ENCODE results near the gene CA11. TPM values are rescaled to one million over a fixed set of nuclear protein-coding genes. Genes with fewer than 3 reads are reported as not detected.
A peak's percentile ranks its signal among the peaks of the same experiment; 100 is the strongest.

The CA11 gene
- polyA plus RNA-seq, 1 donor from 2014 or later: 11.6 TPM

DNA sequence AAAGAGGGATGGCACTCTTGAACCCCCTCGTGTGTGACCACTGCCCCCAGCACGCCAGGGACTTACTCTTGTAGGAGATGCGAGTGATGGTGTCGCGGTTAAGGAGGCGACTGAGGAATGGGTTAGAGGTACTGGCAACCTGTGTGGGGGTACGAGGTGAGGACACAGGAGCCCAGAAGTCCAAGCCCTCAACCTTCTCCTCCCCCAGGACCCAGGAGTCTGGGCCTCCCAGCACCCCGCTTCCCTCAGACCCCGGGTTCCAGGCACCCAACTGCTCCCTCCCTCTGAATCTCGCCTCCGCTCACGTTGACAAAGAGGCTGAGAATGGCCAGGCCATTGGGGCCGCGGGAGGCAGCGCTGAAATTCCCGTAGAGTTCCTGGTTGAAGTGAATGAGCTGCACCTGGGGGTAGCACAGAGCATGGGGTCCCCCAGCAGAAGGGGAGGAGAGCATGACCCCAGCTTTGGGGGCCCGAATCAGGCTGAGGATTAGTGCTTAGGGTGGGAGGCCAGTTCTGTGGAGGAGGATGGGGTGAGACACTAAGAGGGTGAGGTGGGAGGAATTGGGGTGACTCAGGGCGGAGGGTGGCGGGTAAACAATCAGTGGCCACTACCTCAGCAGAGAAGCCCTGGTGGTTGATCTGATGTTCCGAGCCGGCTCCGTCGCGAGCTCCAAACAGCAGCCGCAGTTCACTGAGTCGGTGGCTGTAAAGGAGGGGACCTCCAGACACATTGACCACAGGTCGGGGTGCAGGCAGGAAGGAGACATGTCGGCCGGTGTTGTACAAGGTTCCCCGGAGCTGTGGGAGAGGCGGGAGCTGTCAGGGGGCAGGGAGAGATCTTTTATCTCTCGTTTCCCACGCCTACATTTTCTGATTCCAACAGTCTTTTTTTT, 6.3 kb downstream of the CA11 start:
- Mint-ChIP-seq H3K4me1 (peaks cover 8 to 24% (median 20%) of the 10 kb centered on the region in 3 donors), H3K27me3 (no peaks in the 10 kb centered on the region), H3K36me3 (peaks cover 6% of the 10 kb centered on the region), H3K4me3 (peak overlapping the region in 3 of 4 donors; percentile 49 to 97 (median 83)), H3K9me3 (no peaks in the 10 kb centered on the region), H3K27ac (peak overlapping the region; percentile 84 to 99 (median 95))

DNA sequence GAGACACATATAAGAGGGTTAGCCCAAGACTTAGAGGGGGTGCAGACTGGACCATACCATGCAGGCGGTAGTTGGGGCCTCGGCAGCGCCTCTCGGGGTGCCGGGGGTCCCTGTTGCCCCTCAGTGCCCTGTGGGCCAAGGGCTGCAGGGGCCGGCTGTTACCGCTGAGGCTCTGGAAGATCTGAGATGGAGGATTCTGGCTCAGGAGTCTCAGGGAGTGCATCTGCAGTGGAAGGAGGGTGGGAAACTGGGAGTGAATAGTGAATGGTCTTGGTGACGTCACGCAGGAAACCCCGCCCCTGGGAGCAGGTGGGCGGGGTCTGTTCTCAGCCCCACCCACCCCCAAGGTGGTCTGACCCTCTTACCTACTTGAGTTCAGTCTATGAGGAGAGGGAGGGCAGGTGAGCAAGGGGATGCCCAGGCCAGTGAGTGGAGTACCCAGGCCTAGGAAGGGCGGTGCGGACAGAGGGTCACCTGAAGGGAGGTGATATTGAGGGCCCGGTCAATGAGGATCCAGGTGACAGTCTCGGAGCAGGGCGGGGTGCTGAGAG, 7.1 kb downstream of the CA11 start:
- H3K36me3 Mint-ChIP-seq: peaks cover 7% of the 10 kb centered on the region
- peaks cover 13 to 26% (median 20%) of the 10 kb centered on the region in 3 donors for H3K4me1 Mint-ChIP-seq
- no peaks in the 10 kb centered on the region for H3K9me3 Mint-ChIP-seq
- no peaks in the 10 kb centered on the region for H3K27me3 Mint-ChIP-seq
- peak overlapping the region; percentile 83 to 98 (median 96) for H3K4me3 Mint-ChIP-seq
- peak overlapping the region; percentile 84 to 99 (median 98) for H3K27ac Mint-ChIP-seq

DNA sequence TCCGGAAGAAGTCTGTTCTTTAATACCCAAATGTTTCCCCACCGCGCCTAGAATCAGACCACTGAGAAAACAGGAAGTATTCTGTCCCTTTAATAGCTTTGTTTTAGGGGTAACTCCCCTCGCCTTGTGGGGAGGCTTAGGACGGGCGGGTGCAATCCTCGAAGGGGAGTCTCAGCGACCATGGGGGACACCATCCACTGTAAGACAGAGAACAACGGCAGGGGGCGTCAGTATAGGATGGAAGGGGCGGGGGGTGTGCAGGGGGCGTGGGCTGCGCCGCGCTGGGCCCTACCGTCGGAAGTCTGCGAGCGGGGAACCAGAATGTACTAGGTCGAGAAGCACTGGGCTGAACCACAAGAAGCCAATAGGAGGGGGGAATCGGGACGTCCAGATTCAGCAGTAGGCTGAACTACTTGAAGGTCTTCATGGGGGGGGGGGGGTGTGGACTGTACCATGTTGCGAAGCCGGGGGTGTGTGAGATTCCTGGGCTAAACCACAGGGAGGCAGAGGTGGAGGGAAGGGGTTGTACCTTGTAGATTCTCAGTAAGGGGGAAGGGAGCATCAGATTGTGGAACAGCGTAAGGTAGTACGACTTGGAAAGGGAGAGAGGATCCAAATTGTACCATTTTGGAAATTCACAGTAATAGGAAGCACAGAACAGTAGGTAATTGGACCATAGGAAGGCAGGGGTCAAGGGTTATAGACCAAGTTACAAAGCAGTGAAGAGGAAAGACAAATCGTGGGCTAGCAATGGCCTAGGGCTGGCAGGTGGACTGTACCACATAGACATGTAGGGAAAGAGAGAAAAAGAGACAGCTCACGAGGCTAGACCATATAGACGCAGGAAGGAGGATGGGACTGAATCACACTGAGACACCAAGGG, 7.8 kb downstream of the CA11 start:
- H3K36me3 Mint-ChIP-seq: peaks cover 7% of the 10 kb centered on the region
- no peaks in the 10 kb centered on the region for H3K27me3 Mint-ChIP-seq
- H3K4me3 Mint-ChIP-seq: peak overlapping the region; percentile 83 to 98 (median 96)
- peaks cover 13 to 28% (median 23%) of the 10 kb centered on the region in 3 donors for H3K4me1 Mint-ChIP-seq
- peak overlapping the region; percentile 84 to 99 (median 98) for H3K27ac Mint-ChIP-seq
- no peaks in the 10 kb centered on the region for H3K9me3 Mint-ChIP-seq

DNA sequence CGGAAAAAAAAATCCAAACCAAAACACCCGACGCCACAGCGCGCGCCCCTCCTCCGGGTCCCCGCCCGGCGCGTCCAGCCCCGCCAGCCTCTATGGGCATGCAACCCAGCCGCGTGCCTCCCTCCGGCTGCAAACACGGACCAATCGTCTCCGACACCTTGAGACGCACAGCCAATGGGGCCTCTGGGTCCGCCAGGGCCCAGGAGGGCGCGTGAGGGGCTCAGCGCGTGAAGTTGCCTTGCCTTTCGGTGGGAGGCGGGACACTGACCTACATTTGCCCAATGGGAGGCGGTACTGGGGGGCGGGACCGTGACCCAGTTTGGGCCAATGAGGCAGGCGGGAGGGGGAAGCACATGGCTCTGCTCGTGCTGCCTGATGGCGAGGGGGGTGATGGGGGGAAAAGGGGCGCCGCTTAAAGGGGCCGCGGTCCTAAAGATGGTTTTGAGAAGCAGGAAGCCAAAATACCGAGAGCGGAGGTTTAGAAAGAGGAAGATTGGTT, 8.5 kb downstream of the CA11 start:
- Mint-ChIP-seq H3K27me3 (no peaks in the 10 kb centered on the region), H3K4me3 (peak overlapping the region; percentile 83 to 98 (median 96)), H3K4me1 (peaks cover 14 to 26% (median 23%) of the 10 kb centered on the region in 3 donors), H3K36me3 (peaks cover 7% of the 10 kb centered on the region), H3K9me3 (no peaks in the 10 kb centered on the region), H3K27ac (peak overlapping the region; percentile 84 to 99 (median 98))

DNA sequence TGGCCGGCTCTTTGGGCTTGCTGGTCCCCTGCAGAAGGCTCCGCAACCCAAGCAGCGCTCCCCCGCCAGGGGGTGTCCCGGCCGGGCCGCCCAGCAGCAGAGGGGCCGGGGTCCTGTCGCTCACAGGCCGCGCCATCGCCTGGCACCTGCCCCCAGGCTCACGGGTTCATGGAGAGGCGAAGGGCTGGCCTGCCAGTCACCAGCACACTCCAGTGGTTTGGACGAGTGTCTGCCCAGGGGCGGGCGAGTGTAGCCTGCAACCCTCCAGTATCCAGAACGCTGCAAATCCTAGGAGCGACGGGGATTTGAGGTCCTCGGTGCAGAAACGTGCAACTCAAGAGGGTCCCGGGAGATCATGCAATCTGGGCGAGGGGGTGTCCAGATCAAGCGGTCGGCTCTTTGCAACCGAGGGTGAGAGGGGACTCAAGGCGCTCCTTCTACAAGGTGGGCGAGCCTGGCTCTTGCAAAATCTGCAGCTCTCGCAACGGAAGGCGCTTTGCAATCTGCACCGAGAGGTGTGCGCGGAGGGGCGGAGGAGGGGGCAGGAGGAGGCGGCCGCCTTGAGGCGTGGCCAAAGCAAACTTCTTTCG, 9.0 kb downstream of the CA11 start, which contains the start of gene DBP:
DBP (minus strand) TSS at position 521 of the 590 bp plus-strand sequence; CDS start at position 136, 385 bp downstream.
- Mint-ChIP-seq H3K4me1 (peaks cover 13 to 26% (median 25%) of the 10 kb centered on the region in 3 donors), H3K27me3 (no peaks in the 10 kb centered on the region), H3K9me3 (no peaks in the 10 kb centered on the region), H3K36me3 (peaks cover 7% of the 10 kb centered on the region), H3K27ac (peak within 1 kb of the TSS; percentile 84 to 99 (median 98)), H3K4me3 (peak within 1 kb of the TSS; percentile 83 to 98 (median 96))

DNA sequence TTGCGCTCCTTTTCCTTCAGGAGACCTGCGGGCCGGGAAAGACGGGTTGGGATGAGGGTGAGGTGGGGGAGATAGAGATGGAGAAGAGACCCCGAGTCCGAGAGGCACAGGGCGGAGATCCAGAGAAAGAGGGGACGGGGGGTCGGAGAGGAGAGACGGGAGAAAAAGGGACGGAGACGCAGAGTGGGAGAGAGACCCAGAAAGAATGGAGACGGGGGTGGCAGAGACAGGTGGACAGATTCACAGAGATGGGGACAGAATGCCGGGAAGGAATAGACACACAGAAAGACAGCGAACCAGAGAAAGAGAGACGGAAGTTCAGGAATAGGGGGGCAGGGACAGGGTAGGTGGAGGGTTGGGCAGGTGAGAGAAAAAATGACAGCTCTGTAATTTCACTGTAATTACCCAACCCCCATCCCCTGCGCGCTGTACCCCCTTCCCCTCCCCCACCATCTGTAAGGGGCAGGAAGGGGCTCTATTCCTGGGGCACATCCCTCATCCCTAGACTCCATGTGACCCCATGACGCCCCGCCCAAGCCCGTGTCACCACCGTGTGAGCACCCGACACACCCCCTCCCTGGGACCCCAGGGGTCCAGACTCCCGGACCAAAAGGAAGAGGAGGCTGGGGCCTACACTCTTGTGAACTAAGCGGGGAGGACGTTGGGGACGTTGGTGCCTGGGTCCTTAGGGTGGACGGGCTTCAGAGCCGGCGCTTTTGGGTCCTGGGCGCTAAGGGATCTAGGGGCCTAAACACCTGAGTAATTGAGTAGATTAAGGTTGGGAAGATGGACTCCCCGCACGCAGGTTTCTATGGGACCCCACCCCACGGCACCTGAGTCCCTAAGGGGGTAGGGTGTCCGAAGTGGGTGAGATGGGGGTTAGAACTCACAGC, 9.8 kb downstream of the CA11 start:
- H3K27ac Mint-ChIP-seq: peak overlapping the region; percentile 53 to 93 (median 84)

DNA sequence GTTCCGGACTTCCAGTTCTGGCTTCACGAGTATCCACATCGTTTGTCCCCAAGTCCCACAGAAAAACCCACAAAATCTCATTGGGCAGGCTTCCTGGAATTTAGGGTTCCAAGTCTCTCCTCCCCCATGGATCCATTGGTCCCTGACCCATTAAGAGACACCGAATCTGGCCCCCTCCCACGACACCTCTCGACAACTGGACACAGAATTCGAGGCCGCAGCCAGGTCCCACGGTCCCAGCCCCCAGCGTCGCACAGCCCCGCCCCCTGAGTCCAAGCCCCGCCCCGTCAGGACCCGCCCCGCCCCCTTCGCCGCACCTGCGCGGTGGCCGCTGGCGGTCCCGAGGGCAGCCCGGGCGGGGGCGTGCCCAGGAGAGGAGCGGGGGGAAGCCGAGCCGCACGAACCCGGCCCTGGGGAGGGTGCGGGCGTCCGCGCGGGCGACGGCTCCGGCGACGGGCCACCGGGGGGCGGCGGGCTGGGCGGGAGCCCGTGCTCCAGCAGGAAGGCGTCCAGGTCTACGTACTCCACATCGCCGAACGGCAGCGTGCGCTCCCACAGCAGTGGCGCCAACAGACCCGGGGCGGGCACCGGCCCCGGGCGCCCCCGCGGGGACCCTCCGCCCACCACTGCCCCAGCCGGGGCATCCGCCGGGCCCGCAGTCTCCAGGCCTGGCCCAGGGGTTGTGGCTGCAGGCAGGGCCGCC, 10.6 kb downstream of the CA11 start:
- Mint-ChIP-seq H3K36me3 (peaks cover 7% of the 10 kb centered on the region), H3K27ac (peak overlapping the region; percentile 93 to 94 (median 94)), H3K4me3 (peak overlapping the region; percentile 88 to 98 (median 95)), H3K4me1 (peaks cover 13 to 24% (median 23%) of the 10 kb centered on the region in 3 donors), H3K27me3 (no peaks in the 10 kb centered on the region), H3K9me3 (no peaks in the 10 kb centered on the region)

More for the DNA sequence above, 9.8 kb downstream of the CA11 start:
- Mint-ChIP-seq H3K4me1 (peaks cover 13 to 26% (median 23%) of the 10 kb centered on the region in 3 donors), H3K9me3 (no peaks in the 10 kb centered on the region), H3K27me3 (no peaks in the 10 kb centered on the region), H3K36me3 (peaks cover 7% of the 10 kb centered on the region), H3K4me3 (peak overlapping the region; percentile 83 to 98 (median 96))

DNA sequence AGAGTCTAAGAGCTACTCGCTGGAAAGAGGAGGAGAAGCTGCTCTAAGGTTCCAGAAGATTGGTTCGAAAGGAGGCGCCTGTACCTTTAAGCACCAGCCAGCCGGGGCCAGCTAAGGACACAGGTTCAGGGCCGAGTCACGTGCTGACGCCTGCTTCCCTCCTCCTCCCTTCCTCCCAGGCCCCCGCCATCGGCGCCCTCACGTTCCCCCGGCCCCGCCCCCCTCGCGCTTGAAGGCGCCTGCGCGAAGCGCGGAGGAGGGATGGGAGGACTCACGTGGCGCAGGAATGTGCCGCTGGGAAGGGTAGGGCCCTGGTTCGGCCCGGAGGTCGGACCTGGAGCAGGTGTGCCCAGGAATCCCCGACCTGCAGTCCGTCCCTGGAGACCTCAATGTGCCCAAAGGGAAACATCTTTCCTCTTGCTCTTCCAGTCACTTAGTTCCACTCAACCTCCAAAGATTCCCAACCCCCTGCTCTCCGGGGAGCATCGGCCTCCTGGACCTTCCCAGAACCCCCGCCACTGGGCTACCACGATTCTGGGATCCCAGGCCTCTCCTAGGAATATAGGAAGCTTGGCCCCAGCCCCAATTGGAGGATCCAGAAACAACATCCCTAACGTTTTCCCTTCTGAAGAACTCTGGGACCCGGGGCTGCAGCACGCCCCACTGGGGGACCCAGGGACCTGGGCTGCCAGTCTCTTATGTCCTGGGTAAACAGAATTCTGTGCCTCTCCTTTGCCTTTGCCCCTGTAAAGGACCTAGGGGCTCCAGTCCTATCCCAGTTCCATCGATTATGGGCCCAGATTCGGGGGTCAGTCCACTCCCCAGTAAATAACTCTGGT, 11.3 kb downstream of the CA11 start:
- no peaks in the 10 kb centered on the region for H3K9me3 Mint-ChIP-seq

DNA sequence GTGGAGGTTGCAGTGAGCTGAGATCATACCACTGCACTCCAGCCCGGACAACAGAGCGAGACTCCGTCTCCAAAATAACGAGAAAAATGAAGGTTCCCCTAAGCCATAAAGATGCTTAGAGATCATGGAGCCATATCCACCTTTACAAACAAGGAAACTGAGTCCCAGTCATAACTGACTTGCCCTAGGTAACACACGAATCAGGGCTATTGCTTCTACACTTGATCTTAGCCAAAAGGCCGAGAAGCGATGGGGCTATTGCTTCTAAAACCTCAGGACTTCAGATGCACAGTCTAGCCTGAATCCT, 12.0 kb downstream of the CA11 start:
- Mint-ChIP-seq H3K4me1 (peaks cover 13 to 17% (median 16%) of the 10 kb centered on the region in 3 donors), H3K27ac (peak overlapping the region; percentile 91 to 94 (median 94)), H3K4me3 (peak overlapping the region; percentile 76 to 94 (median 90)), H3K27me3 (no peaks in the 10 kb centered on the region), H3K36me3 (peaks cover 10% of the 10 kb centered on the region), H3K9me3 (no peaks in the 10 kb centered on the region)

More for the DNA sequence above, 11.3 kb downstream of the CA11 start:
- peaks cover 13 to 20% (median 20%) of the 10 kb centered on the region in 3 donors for H3K4me1 Mint-ChIP-seq
- H3K27ac Mint-ChIP-seq: peak overlapping the region; percentile 91 to 94 (median 94)
- H3K4me3 Mint-ChIP-seq: peak overlapping the region; percentile 76 to 94 (median 90)
- no peaks in the 10 kb centered on the region for H3K27me3 Mint-ChIP-seq
- H3K36me3 Mint-ChIP-seq: peaks cover 10% of the 10 kb centered on the region

DNA sequence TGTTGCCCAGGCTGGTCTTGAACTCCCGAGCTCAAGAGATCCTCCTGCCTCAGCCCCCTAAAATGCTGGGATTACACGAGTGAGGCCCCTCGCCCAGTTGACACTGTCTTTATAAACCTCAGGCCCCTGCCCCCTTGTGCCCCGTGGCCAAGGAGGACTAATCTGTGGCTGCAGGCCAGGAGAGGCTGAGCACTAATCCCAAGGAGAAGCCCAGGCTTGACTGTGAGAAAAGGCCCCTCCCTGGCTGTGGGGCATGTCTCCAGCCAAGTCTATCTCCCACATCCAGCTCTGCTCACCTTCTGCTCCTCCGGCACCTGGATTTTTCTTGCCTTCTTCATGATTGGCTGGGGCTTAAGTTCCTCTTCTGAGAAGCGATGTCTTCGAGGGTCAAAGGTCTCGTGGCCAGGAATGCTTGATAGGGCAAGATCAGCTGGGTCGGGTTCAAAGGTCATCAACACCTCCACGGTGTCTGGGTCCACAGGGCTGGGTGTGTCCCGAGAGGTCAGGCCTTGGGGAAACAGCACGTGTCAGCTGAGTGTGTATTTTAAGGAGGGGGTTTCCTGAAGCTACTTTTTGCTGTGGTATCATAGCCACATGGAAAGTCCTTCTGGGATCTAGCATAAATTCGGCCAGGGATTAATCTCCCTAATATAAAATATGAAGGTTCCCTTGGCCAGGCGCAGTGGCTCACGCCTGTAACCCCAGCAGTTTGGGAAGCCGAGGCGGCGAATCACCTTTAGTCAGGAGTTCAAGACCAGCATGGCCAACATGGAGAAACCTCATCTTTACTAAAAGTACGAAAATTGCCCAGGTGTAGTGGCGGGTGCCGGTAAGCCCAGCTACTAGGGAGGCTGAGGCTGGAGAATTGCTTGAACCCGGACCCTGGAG, 12.6 kb downstream of the CA11 start:
- H3K9me3 Mint-ChIP-seq: no peaks in the 10 kb centered on the region
- H3K4me1 Mint-ChIP-seq: peaks cover 10 to 12% (median 11%) of the 10 kb centered on the region in 3 donors
- H3K27me3 Mint-ChIP-seq: no peaks in the 10 kb centered on the region
- H3K4me3 Mint-ChIP-seq: peak overlapping the region in 2 of 4 donors; percentile 88 to 92
- peaks cover 7% of the 10 kb centered on the region for H3K36me3 Mint-ChIP-seq
- peak overlapping the region in 2 of 3 donors; percentile 76 to 94 for H3K27ac Mint-ChIP-seq

DNA sequence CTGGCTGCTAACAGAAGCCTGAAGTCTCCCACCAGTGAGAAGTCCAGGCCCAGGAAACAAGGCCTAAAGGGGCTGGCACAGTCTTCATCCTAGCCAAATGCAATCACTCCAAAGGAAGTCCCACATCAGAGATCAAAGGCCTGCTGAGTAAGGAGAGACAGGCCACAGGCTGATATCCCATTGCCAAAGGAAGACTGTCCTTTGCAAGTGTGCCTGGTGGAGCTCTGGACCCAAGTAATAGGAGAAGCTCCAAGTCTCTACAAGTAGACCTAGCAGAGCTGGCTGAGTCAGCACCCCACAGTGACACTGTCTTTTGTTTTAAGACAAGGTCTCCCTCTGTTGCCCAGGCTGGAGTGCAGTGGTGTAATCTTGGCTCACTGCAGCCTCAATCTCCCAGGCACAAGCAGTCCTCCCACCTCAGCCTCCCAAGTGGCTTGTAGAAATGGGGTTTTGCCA, 13.3 kb downstream of the CA11 start:
- Mint-ChIP-seq H3K27me3 (no peaks in the 10 kb centered on the region), H3K4me3 (peak overlapping the region in 3 of 4 donors; percentile 27 to 77 (median 55)), H3K27ac (peak overlapping the region in 2 of 3 donors; percentile 63 to 94), H3K9me3 (no peaks in the 10 kb centered on the region), H3K36me3 (peaks cover 7% of the 10 kb centered on the region), H3K4me1 (peaks cover 8 to 10% (median 10%) of the 10 kb centered on the region in 3 donors)
